GM15510 (cell line): ENCODE measurements around the gene ANXA10.

ENCODE experiments used
- POLR2A ChIP-seq: IDR thresholded peaks from 3 replicates; pipeline ENCODE4 v1.6.1; 2011; ENCODE audit warnings: borderline replicate concordance; ENCODE audit not compliant: insufficient read length; ENCODE audit errors: extremely low read depth

Gene ANXA10

DNA sequence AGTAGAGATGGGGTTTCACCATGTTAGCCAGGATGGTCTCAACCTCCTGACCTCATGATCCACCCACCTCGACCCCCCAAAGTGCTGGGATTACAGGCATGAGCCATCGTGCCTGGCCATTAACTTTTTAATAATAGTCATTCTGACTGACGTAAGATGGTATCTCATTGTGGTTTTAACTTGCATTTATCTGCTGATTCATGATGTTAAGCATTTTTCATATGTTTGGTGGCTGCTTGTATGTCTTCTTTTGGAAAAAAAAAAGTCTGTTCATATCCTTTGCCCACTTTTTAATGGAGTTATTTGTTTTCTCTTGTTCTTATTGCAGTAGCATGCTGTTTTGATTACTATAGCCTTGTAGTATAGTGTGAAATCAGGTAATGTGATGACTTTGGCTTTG, 45.8 kb downstream of the ANXA10 start:
- no peak for TF ChIP-seq POLR2A

DNA sequence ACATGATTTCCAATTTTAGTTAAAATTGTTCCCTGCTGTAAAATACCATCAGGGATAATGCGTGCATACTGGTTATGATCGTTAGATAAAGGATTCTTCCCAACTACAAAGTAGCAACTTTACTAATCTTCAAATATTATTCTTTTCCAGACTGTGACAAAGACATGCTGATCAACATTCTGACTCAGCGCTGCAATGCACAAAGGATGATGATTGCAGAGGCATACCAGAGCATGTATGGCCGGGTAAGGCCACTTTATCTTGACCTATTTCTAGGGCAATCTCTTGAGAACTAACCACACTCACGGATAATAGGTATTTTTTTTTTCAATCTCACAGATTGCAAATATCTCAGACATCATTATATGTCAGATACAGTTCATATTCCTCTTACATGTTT, 47.0 kb downstream of the ANXA10 start:
- TF ChIP-seq POLR2A: no peak

GRCh38 chr4:168141733-168142132, 49.4 kb downstream of the ANXA10 start:
- TF ChIP-seq POLR2A: no peak

GRCh38 chr4:168143601-168144000, 51.3 kb downstream of the ANXA10 start:
- no peak for TF ChIP-seq POLR2A

- TF ChIP-seq POLR2A: no peak
These were observed 58.2 kb downstream of the ANXA10 start for GRCh38 chr4:168150420-168151050.

DNA sequence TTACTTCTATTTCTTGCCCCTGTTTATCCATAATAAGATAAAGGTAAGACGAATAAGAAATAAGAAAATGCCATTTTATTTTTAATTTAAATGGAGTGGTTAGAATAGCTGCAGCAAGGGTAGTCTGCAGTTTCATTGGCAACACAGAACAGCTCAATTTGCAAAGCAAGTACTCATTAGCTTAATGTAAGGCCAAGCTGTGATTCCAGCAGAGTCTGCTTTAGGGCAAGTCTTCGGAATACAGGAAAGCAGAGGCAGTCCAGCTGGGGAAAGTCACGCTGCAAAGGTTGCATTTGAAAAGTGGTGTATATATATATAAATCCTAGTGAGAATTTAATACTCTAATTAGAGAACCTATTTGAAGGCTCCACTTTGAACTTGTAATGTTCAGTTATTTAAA, 59.0 kb downstream of the ANXA10 start:
- TF ChIP-seq POLR2A: no peak

DNA sequence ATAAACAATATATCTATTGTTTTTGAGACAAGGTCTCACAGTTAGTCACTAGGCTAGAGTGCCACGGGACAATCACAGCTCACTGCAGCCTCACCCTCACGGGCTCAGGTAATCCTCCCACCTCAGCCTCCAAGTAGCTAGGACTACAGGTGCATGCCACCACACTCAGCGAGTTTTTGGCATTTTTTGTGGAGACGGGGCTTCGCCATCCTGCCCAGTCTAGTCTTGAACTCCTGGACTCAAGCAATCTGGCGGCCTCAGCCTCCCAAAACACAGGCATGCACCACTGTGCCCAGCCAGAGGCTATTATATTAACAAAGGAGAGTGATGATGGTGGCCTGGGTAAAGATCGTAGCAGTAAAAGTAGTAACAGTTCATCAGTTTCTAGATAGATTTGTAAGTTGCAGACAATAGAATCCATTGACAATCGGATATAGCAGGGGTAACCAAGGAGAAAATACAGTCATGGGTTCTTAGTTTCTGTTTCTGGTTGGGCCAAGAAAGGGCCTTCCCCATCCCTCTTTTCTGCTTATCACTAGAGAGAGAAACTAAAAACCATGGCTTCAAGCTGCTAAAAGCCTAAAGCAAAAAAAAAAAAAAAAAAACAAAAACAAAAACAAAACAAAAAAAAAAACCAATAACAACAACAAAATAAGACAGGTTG, 60.6 kb downstream of the ANXA10 start:
- TF ChIP-seq POLR2A: no peak

GRCh38 chr4:168153596-168154440, 61.5 kb downstream of the ANXA10 start:
- TF ChIP-seq POLR2A: no peak

DNA sequence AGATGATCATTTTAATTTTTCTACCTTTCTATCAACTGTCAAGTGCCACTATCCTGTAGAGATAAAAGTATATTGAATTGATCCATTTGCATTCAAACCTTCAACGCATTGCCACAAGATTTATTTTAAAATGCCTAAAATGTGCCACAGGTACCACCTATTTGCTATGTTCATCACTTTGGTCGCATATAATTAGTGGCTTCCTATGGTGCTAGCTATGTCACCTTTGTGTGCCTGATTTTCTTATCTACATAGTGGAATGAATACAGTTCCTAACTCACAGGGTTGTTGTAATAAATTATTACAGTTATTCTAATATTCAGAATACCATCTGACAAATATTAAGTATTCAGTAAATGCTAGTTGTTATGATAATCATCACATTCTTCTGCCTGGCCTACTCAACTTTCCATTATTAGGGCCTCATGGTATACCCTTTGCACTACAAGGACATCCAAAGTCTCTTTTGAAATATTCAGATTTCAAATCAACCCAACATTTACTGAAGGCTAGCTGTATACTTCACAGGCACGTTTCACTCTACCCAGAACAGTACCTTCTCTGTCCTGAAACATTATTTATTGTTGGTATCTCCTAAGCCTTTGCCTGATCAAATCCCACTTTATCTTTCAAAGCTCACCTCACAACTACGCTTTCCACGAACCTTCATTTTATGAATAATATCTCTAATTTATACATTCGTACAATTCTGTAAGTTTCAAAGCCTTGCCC, 62.4 kb downstream of the ANXA10 start:
- no peak for TF ChIP-seq POLR2A

DNA sequence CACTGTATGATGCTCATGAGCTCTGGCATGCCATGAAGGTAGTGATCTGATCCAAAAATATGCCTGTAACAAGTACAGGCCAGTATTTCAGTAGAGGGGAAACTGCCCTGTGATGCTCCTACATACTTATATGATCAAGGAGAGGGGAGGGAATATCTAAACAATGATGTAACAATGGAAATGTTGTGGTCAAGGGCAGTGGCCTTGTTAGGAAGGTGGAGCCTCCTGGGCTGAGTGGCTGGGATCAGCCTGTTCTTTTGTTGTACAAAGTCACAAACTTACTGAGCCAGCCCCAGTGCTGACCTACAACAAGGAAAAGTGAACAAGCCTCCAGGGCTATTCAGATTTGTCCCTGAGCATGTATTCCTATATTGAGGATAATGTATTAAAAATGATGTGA, 70.3 kb downstream of the ANXA10 start:
- TF ChIP-seq POLR2A: no peak

DNA sequence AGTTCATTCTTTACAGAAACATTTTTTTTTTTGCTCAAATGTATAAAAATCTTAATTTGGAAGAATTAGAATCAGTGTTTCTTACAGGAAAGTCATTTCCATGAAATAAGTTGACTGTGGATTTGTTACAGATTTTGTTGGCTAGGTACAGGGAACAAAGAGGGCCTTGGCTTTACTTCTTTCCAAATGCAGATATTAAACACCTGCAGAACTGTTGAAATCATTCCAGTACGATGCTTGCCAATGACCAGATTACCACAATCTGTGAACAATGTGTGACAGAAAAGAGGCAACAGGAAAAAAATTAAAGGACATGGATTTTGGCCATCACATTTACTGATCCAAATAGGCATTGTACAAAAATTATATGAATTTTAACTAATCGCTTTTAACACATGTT, 70.8 kb downstream of the ANXA10 start:
- no peak for TF ChIP-seq POLR2A

GRCh38 chr4:168164045-168164444, 71.7 kb downstream of the ANXA10 start:
- no peak for TF ChIP-seq POLR2A

GRCh38 chr4:168164915-168165548, 72.7 kb downstream of the ANXA10 start:
- TF ChIP-seq POLR2A: no peak

- TF ChIP-seq POLR2A: no peak
These were observed 75.5 kb downstream of the ANXA10 start for GRCh38 chr4:168167714-168168284.
